Epithelial cell of proximal tubule (primary cell): ENCODE data around the gene TNNI2. TPM values are rescaled to one million over a fixed set of nuclear protein-coding genes. Genes with fewer than 3 reads are reported as not detected.

Source experiments
- DNase-seq: peaks from one replicate; pipeline ENCODE4 v3.0.0-alpha.2; 2011; ENCODE audit warnings: low read depth
- H3K4me3 ChIP-seq: 2 replicates; pipeline ENCODE4 v1.5.1; 2011; ENCODE audit warnings: low read depth, mild to moderate bottlenecking, low read length
- total RNA-seq: library from RNA; depleted of rRNA; stranded (reverse); fragments of >200 nt; gene quantifications from 2 replicates; pipeline ENCODE4 v1.2.3, GENCODE V29; 2015
- TF ChIP-seq, protein P1 (sequence below): conservative IDR thresholded peaks from 2 replicates; pipeline ENCODE4 v1.5.1; 2012; ENCODE audit warnings: low read depth, mild to moderate bottlenecking, low read length

Gene TNNI2
- total RNA-seq, 1 donor from 2014 or later: not detected

- TF ChIP-seq, protein P1, sequence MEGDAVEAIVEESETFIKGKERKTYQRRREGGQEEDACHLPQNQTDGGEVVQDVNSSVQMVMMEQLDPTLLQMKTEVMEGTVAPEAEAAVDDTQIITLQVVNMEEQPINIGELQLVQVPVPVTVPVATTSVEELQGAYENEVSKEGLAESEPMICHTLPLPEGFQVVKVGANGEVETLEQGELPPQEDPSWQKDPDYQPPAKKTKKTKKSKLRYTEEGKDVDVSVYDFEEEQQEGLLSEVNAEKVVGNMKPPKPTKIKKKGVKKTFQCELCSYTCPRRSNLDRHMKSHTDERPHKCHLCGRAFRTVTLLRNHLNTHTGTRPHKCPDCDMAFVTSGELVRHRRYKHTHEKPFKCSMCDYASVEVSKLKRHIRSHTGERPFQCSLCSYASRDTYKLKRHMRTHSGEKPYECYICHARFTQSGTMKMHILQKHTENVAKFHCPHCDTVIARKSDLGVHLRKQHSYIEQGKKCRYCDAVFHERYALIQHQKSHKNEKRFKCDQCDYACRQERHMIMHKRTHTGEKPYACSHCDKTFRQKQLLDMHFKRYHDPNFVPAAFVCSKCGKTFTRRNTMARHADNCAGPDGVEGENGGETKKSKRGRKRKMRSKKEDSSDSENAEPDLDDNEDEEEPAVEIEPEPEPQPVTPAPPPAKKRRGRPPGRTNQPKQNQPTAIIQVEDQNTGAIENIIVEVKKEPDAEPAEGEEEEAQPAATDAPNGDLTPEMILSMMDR: no peak
- no peak for DNase-seq
- no peak overlapping the region for H3K4me3 ChIP-seq
Observed at GRCh38 chr11:1839924-1840779, 1.4 kb downstream of the TNNI2 start.

GRCh38 chr11:1840780-1841480 is 2.1 kb downstream of the TNNI2 start:
- TF ChIP-seq, protein P1: no peak
- DNase-seq: no peak
- H3K4me3 ChIP-seq: no peak overlapping the region

GRCh38 chr11:1841511-1842148 is 2.8 kb downstream of the TNNI2 start:
- no peak overlapping the region for H3K4me3 ChIP-seq
- no peak for DNase-seq
- TF ChIP-seq, protein P1: no peak

- TF ChIP-seq, protein P1: no peak
- DNase-seq: no peak
- H3K4me3 ChIP-seq: no peak overlapping the region
Observed at GRCh38 chr11:1842149-1843097, 3.6 kb downstream of the TNNI2 start.

DNA sequence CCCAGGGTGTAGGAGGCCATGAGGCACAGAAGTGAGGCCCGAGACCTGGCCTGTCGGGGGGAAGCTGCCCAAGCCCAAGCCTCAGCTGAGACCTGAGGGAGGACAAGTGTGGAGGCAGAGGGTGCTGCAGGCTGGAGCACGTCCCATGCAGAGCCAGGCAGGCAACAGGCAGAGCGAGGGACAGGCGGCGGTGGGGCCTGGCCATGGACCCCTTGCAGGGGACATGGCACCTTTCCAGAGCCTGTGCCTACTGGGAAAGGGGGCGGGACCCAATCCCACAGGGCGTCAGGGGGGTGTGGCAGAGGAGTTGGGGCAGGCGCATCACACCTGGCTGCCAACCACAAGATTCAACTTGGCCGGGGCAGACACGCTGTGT is 4.3 kb downstream of the TNNI2 start:
- TF ChIP-seq, protein P1: no peak
- DNase-seq: no peak
- H3K4me3 ChIP-seq: no peak overlapping the region

GRCh38 chr11:1843796-1844195 is 5.0 kb downstream of the TNNI2 start:
- TF ChIP-seq, protein P1: no peak
- no peak overlapping the region for H3K4me3 ChIP-seq
- DNase-seq: no peak
